Naive B cell (primary cell): ENCODE measurements around the gene SIRPD. TPM values are rescaled to one million over a fixed set of nuclear protein-coding genes. Genes with fewer than 3 reads are reported as not detected.
"Not testable (repeated sequence)": the region's sequence is repeated elsewhere in the genome, so short reads cannot be mapped to it uniquely, and the experiment has no call there.

ENCODE experiments used
- ATAC-seq, 2 donors: fragments of 150-1000 bp; cut with Tn5 transposase; 2 replicates each; pipeline ENCODE4 v1.10.0; 2021; ENCODE audit warnings: low read depth in 2 of 2, mild to moderate bottlenecking in 2 of 2, moderate library complexity in 2 of 2
- DNase-seq: peaks from one replicate; pipeline ENCODE4 v3.0.0; 2022
- H3K27ac Mint-ChIP-seq, 6 donors: one replicate each; pipeline ENCODE4 v1.8.0; 2020 to 2022; ENCODE audit warnings: mild to moderate bottlenecking in 6 of 6, mixed read lengths in 6 of 6, moderate library complexity in 5 of 6, inconsistent platforms in 2 of 6
- H3K27me3 Mint-ChIP-seq, 3 donors: one replicate each; pipeline ENCODE4 v1.8.0; 2021 to 2022; ENCODE audit warnings: mixed read lengths in 3 of 3, mild to moderate bottlenecking in 1 of 3
- H3K36me3 Mint-ChIP-seq, 2 donors: one replicate each; pipeline ENCODE4 v1.8.0; 2020 to 2022; ENCODE audit warnings: mixed read lengths in 2 of 2, inconsistent platforms in 1 of 2, mild to moderate bottlenecking in 1 of 2
- H3K4me1 Mint-ChIP-seq, 3 donors: one replicate each; pipeline ENCODE4 v1.8.0; 2020 to 2022; ENCODE audit warnings: mixed read lengths in 3 of 3, inconsistent platforms in 1 of 3, mild to moderate bottlenecking in 1 of 3, moderate library complexity in 1 of 3
- H3K4me3 Mint-ChIP-seq, 8 donors: one replicate each; pipeline ENCODE4 v1.8.0; 2020 to 2022; ENCODE audit warnings: mild to moderate bottlenecking in 8 of 8, mixed read lengths in 8 of 8, moderate library complexity in 8 of 8, inconsistent platforms in 2 of 8
- H3K9me3 Mint-ChIP-seq, 7 donors: one replicate each; pipeline ENCODE4 v1.8.0; 2020 to 2022; ENCODE audit warnings: mixed read lengths in 7 of 7, mild to moderate bottlenecking in 5 of 7, inconsistent platforms in 2 of 7, moderate library complexity in 1 of 7
- polyA plus RNA-seq, 6 donors: library from polyadenylated mRNA; unstranded; fragments of 300-500 nt; fragmentation: Illumina TruSeq; gene quantifications; one replicate each; pipeline ENCODE4 v1.2.3, GENCODE V29; 2021; ENCODE audit warnings: low read depth in 6 of 6

Gene SIRPD
- polyA plus RNA-seq: not detected

DNA sequence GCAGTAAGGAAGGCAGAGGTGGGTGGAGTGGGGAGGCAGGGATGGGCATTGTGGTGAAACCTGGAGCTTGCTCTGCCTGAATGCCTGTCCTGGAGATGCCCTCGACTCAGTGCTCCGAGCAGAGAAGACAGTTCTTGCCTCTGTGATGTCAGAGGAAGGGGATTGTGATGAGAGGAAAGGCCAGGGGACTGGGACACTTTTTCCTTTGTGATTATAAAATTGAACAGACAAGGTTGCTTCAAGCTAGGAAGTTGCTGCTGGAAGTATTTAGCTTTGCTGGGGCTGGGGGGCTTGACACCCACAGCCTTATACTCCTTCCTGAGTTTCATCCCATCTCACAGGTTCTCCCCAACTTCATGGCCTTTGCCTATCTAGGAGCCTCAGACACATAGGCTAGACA, at the start of gene SIRPD:
Gene SIRPD, minus strand, starts transcription at position 101 of the 400 bp plus-strand sequence. Its CDS starts 52 bp downstream, at position 49.
- Mint-ChIP-seq H3K36me3 (peaks cover 5% of the 10 kb centered on the region in 2 donors), H3K9me3 (peaks cover under 1 to 11% (median 6%) of the 10 kb centered on the region in 7 donors), H3K27me3 (peaks cover 13 to 36% (median 23%) of the 10 kb centered on the region in 3 donors), H3K27ac (no peak within 1 kb of the TSS), H3K4me3 (no peak within 1 kb of the TSS), H3K4me1 (peaks cover under 1 to 1% (median 1%) of the 10 kb centered on the region in 3 donors)
- ATAC-seq: no peak
- DNase-seq: no peak

DNA sequence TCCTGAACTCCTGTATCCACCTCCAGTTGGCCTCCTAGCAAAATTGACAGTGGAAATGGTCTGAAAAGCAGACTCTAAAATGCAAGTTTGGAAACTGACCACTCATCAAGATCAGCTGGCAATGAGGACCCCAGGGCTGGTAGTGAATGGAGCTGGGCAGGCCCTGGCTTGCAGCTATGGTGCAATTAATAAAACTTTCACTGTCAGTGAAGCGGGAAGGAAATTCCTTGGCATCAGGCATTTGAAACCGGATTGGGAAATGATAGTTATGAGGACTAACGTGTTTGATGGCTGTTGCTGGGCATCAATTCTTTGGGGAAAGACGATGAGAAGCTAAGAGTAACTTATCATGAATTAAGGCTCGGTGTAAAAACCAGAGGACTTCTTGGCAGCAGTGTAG, 43.2 kb upstream of the SIRPD start:
- no peaks in the 10 kb centered on the region for H3K27me3 Mint-ChIP-seq
- H3K4me3 Mint-ChIP-seq: no peak overlapping the region
- H3K9me3 Mint-ChIP-seq: no peaks in the 10 kb centered on the region
- ATAC-seq: no peak
- no peak overlapping the region for H3K27ac Mint-ChIP-seq
- DNase-seq: no peak
- H3K36me3 Mint-ChIP-seq: no peaks in the 10 kb centered on the region
- no peaks in the 10 kb centered on the region for H3K4me1 Mint-ChIP-seq

GRCh38 chr20:1595333-1595732, 37.8 kb upstream of the SIRPD start:
- Mint-ChIP-seq H3K27ac (no peak overlapping the region), H3K27me3 (no peaks in the 10 kb centered on the region), H3K9me3 (no peaks in the 10 kb centered on the region), H3K4me3 (no peak overlapping the region), H3K4me1 (no peaks in the 10 kb centered on the region), H3K36me3 (no peaks in the 10 kb centered on the region)
- ATAC-seq (no peak), DNase-seq (no peak)

DNA sequence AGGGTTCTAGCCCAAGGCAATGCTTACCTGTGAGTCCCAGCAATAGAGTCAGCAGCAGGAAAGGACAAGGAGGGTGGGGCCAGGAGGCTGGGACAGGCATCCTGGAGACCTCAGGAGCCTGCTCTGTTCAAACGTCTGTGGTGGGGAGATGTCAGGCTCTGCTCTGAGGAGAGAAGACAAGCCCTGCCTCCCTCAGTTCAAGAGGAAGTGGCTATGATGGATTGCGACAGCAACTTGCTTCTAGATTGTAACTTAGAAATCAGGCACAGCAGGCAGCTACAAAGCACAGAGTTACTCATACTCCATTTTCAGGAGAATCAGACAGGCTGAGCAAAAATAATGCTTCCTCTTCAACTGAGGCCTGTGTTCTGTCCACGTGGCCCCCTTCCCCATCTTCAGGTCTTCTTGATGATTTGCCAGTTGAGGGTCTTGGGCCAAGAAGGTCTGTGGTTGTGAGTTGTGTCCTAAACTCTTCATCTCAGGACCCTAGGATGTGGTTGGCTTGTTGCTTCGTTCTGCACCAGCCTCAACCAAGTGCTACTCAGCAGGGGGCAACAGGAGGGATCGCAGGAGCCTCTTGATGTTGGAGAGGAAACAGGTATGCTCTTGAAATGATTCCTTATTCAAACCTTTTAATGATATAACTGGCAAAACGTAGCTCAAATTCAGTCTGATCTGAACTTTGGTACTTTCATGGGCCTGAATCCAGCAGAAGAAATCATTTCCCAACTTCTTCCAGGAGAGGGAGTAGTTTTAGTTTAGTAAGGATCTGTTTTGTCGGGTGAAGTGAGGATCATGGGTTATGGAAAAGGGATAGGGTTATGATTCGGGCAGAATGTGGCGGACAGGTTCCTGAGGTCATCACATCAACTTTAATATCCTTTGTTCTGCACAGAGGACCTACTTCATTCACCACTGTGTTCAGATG, 31.3 kb upstream of the SIRPD start:
- H3K27ac Mint-ChIP-seq: no peak overlapping the region

DNA sequence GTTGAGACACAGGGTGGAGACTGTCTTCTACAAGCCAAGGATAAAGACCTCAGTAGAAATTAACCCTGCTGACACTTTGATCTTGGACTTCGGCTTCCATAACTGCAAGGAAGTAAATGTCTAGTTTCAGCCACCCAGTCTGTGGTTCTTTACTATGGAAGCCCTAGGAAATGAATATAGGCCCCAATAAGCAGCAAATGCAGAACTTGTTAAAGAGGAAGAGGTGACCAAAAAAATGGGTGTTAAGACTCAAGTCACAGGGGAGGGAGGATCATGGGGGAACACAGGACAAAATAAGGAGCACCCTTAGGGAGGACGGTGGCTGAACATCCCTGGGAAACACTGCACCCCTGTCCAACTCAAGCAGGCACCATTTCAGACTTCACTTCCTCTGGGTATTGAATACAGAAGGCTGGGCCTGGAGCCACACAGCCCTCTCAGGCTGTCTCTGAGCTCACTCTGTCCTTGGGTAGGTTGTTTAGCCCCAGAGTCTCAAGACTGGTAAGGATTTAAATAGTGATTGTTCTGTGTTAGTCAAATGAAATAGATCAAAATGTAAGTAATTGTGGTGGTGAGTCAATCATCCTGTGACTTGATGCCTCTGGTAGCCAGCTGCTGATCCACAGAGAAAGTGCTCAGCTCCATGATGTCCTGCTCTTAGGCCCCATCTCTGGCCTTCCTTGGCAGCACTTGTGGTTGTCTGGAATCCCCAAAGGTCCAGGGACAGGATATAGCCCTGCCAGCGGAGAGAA, 30.5 kb upstream of the SIRPD start:
- Mint-ChIP-seq H3K27me3 (no peaks in the 10 kb centered on the region), H3K4me3 (no peak overlapping the region)

More for the DNA sequence above, 31.3 kb upstream of the SIRPD start:
- Mint-ChIP-seq H3K4me3 (no peak overlapping the region), H3K4me1 (peaks cover 0 to 9% (median 0%) of the 10 kb centered on the region in 3 donors), H3K9me3 (no peaks in the 10 kb centered on the region), H3K27me3 (no peaks in the 10 kb centered on the region), H3K36me3 (no peaks in the 10 kb centered on the region)
- DNase-seq (no peak), ATAC-seq (no peak)

DNA sequence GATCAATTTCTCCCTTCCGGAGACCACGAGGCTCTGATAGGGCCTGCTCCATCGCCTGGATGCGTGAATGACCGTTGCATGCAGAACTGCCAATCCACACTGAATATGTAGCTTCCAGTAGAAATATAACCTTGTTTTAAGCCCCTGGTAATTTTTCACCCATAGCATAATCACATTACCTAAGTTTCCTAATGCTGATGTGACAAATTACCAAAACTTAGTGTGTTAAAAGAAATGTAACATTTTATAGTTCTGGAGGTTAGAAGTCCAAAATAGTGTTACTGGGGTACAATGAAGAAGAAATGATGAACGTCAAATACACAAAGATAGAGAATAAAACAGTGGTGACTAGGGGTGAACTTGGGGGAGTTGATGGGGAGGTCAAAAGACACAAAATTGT, 22.0 kb upstream of the SIRPD start:
- no peak for ATAC-seq
- no peak for DNase-seq
- Mint-ChIP-seq H3K27me3 (peaks cover 0 to 18% (median 3%) of the 10 kb centered on the region in 3 donors), H3K4me3 (no peak overlapping the region), H3K4me1 (no peaks in the 10 kb centered on the region), H3K9me3 (peaks cover 0 to 1% (median 0%) of the 10 kb centered on the region in 7 donors), H3K36me3 (no peaks in the 10 kb centered on the region), H3K27ac (no peak overlapping the region)

More for the DNA sequence above, 30.5 kb upstream of the SIRPD start:
- no peak for DNase-seq
- Mint-ChIP-seq H3K4me1 (peaks cover 0 to 9% (median 0%) of the 10 kb centered on the region in 3 donors), H3K9me3 (peaks cover 0 to 1% (median 0%) of the 10 kb centered on the region in 7 donors), H3K27ac (no peak overlapping the region), H3K36me3 (no peaks in the 10 kb centered on the region)
- ATAC-seq: no peak

DNA sequence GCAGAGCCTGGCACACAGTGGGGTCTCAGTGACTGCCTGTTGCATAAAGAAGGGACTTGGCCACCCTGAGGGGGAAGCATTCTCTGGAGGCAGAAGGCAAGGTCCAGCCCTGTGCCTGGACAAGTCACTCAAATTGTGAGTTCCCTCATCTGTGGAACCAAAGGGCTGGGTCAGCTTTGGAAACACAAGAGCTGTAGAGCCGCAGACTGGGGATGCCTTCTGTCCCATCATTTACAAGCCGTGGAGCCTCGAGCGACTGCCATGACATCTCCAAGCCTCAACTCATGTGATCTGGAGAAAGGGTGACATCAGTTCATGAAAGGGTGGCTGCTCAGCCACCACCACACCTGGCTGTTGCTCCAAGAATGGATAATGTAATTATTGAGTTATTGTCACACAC, 20.4 kb upstream of the SIRPD start:
- ATAC-seq (no peak), DNase-seq (no peak)
- Mint-ChIP-seq H3K9me3 (no peaks in the 10 kb centered on the region), H3K4me3 (no peak overlapping the region), H3K36me3 (no peaks in the 10 kb centered on the region), H3K4me1 (no peaks in the 10 kb centered on the region), H3K27me3 (peaks cover 0 to 18% (median 3%) of the 10 kb centered on the region in 3 donors), H3K27ac (no peak overlapping the region)

- DNase-seq, H3K36me3 Mint-ChIP-seq, H3K4me3 Mint-ChIP-seq, H3K4me1 Mint-ChIP-seq, H3K27ac Mint-ChIP-seq, H3K9me3 Mint-ChIP-seq, ATAC-seq: not testable (repeated sequence)
- H3K27me3 Mint-ChIP-seq: peaks cover 0 to 18% (median 3%) of the 10 kb centered on the region in 3 donors
These were observed 19.8 kb upstream of the SIRPD start for GRCh38 chr20:1577313-1577712.

- DNase-seq (no peak), ATAC-seq (no peak)
- H3K9me3 Mint-ChIP-seq: no peaks in the 10 kb centered on the region
- H3K27me3 Mint-ChIP-seq: peaks cover 3 to 18% (median 5%) of the 10 kb centered on the region in 3 donors
- H3K36me3 Mint-ChIP-seq: no peaks in the 10 kb centered on the region
- no peak overlapping the region for H3K4me3 Mint-ChIP-seq
- H3K27ac Mint-ChIP-seq: no peak overlapping the region
- no peaks in the 10 kb centered on the region for H3K4me1 Mint-ChIP-seq
These were observed 19.1 kb upstream of the SIRPD start for GRCh38 chr20:1576641-1577040.

GRCh38 chr20:1576003-1576402, 18.5 kb upstream of the SIRPD start:
- DNase-seq, H3K9me3 Mint-ChIP-seq, H3K36me3 Mint-ChIP-seq, ATAC-seq, H3K4me3 Mint-ChIP-seq, H3K4me1 Mint-ChIP-seq, H3K27ac Mint-ChIP-seq: not testable (repeated sequence)
- peaks cover 3 to 18% (median 5%) of the 10 kb centered on the region in 3 donors for H3K27me3 Mint-ChIP-seq

DNA sequence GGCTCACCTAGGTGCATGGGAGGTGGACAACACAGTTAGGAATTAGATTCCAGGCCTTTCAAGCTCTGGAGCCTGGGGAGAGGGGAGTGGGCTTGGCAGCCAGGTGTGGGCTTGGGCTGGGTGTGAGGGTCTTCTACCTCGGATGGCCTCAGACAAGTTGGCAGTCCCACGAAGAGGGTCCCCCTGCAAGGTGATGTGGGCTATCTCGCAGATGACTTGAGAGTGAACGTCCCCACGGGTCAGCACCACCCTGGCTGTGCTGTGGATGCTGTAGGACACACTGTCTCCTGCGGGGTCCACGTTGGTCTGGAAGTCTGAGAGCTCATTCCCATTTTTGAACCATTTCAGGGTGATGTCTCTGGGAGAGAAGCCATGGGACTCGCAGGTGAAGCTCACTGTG, 14.1 kb upstream of the SIRPD start:
- not testable (repeated sequence) for H3K27ac Mint-ChIP-seq, H3K4me1 Mint-ChIP-seq, H3K36me3 Mint-ChIP-seq, ATAC-seq, H3K4me3 Mint-ChIP-seq, H3K9me3 Mint-ChIP-seq, DNase-seq
- H3K27me3 Mint-ChIP-seq: peaks cover under 1 to 15% (median 14%) of the 10 kb centered on the region in 3 donors

- H3K27me3 Mint-ChIP-seq: peaks cover 9 to 36% (median 35%) of the 10 kb centered on the region in 3 donors
- no peaks in the 10 kb centered on the region for H3K4me1 Mint-ChIP-seq
- no peak overlapping the region for H3K4me3 Mint-ChIP-seq
- no peaks in the 10 kb centered on the region for H3K36me3 Mint-ChIP-seq
- no peak overlapping the region for H3K27ac Mint-ChIP-seq
- ATAC-seq (no peak), DNase-seq (no peak)
- no peaks in the 10 kb centered on the region for H3K9me3 Mint-ChIP-seq
These were observed 11.9 kb upstream of the SIRPD start for GRCh38 chr20:1569415-1569881.

- Mint-ChIP-seq H3K36me3 (no peaks in the 10 kb centered on the region), H3K4me3 (no peak overlapping the region), H3K27me3 (peaks cover 11 to 43% (median 39%) of the 10 kb centered on the region in 3 donors), H3K27ac (no peak overlapping the region), H3K4me1 (no peaks in the 10 kb centered on the region), H3K9me3 (peaks cover 0 to 4% (median 0%) of the 10 kb centered on the region in 7 donors)
- no peak for DNase-seq
- ATAC-seq: no peak
These were observed 10.6 kb upstream of the SIRPD start for GRCh38 chr20:1568163-1568490.
